GM18508 (cell line): ENCODE measurements around the gene LGALS1.
"Not testable (repeated sequence)": the region's sequence is repeated elsewhere in the genome, so short reads cannot be mapped to it uniquely, and the experiment has no call there.

Source experiments
- ATAC-seq: cut with Tn5 transposase; IDR thresholded peaks from one replicate; pipeline ENCODE4 v1.9.1; 2021; ENCODE audit warnings: moderate number of reproducible peaks; ENCODE audit not compliant: insufficient read depth, unreplicated experiment

LGALS1 gene

GRCh38 chr22:37681001-37681424, 5.6 kb downstream of the LGALS1 start:
- ATAC-seq: no peak

DNA sequence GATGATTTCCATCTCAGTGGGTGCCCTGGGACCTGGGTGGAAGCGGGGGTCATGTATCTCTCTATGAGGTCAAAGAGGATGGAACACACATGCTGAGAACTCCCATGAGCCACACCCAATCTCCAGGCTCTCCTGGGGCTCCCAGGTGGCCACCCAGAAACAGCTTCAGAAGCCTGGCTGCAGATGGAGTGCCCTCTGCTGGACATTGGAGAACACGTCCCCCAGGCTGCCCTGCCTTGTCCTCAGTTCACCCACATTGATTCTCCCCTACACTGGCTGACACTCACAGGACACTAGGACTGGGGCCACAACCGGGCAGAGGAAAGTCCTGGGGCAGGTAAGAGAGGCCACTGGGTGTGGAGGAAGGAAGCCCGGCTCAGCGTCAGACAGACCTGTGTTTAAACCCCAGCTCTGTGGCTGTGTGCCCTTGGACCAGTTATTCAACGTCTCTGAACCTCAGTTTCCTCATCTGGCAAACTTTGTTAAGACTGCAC, 6.2 kb downstream of the LGALS1 start:
- ATAC-seq: no peak

- ATAC-seq: no peak
Observed at GRCh38 chr22:37684803-37685615, 9.6 kb downstream of the LGALS1 start.

- ATAC-seq: no peak
Observed at GRCh38 chr22:37686002-37686982, 10.9 kb downstream of the LGALS1 start, which contains the start of gene NOL12. Gene NOL12 (plus strand): TSS chr22:37686343. CDS start chr22:37686393, 50 bp downstream.

DNA sequence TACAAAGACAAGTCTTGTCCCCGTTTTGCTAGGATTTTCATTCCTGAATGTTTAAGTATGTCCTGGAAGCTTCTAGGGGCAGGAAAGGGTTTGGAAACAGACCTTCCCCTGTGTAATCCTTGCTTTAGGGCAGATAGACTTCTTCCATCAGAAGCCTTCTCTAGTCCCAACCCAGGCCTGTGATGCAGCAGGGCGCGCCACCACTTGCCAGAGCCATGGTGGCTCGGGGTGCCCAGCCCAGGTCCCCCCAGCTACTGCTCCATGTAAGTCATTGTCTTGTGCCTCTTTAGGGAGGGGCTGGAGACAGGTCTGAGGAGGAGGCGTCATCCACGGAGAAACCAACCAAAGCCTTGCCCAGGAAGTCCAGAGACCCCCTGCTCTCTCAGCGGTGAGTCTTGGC, 15.0 kb downstream of the LGALS1 start:
- ATAC-seq: no peak

- ATAC-seq: no peak
Observed at GRCh38 chr22:37690901-37691504, 15.6 kb downstream of the LGALS1 start.

GRCh38 chr22:37692627-37693285, 17.3 kb downstream of the LGALS1 start:
- no peak for ATAC-seq

- not testable (repeated sequence) for ATAC-seq
Observed at GRCh38 chr22:37694131-37694530, 18.7 kb downstream of the LGALS1 start.

DNA sequence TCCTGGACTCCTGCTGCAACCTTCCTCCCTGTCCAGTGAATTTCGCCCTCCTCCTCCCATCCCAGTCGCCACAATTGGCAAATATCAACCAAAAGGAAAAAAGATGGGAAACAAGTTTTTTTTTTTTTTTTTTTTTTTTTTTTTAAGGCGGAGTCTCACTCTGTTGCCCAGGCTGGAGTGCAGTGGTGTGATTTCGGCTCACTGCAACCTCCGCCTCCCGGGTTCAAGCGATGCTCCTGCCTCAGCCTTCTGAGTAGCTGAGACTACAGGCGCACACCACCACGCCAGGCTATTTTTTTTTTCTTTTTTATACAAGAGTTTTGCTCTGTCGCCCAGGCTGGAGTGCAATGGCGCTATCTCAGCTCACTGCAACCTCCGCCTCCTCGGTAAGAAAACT, 20.8 kb downstream of the LGALS1 start:
- ATAC-seq: not testable (repeated sequence)

DNA sequence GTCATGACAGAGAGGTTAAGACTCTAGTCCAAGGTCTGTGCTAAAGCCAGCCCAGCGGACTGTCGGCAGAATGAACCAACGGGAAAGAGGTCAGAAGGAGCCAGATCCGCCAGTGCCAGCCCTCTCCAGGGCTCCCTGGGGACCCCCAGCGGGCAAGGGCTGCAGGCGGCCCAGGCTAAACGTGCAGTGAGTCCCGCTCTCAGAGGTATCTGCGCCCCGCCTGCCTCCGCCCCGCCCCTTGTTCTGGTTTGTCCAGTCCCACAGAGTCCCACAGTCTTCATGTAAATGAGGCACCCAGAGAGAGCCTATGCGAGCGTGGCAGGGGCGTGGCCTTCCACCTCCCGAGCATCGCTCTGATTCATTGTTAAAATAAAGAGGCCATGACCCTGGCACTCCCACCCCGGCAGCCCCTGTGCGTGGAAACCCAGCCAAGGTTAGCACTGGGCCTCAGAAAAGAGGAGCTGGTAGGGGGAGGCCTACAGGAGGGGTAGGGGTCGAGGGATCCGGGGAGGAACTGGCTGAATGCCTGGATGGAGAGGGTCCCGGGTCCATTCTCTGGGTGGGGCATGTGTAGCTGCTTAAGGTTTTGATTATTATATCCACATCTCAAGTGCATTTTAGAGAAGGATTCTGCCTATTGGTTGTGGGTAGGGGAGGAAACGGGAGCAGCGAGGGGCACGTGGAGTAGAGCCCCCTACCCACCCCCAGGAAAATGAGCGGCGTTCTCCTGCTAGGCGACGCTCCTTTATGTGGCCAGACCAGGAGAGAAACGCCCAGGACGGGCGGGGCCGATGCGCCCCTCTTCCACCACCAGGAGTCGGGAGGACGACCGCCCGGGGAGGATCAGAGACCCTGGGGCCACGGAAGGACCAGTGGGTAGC, 21.5 kb downstream of the LGALS1 start, which contains the start of gene TRIOBP:
TSS of gene TRIOBP (plus strand) at position 392 of the 881 bp plus-strand sequence. CDS start 4,318 bp downstream, outside the sequence.
- no peak for ATAC-seq

DNA sequence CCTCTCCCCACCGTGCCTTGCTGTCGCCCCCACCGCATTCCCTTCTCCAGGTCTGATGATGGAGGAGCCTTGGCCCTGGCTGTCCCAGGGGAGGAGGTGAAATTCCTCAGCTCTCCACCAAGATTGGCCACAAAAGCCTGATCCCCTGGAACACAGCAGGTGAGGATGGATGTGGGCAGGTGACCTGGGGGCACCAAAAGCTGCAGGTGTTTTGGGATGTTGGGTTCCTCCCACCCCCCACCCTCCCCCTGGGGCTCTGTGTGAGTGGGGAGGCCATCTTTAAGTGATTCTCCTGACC, 22.1 kb downstream of the LGALS1 start:
- ATAC-seq: no peak

DNA sequence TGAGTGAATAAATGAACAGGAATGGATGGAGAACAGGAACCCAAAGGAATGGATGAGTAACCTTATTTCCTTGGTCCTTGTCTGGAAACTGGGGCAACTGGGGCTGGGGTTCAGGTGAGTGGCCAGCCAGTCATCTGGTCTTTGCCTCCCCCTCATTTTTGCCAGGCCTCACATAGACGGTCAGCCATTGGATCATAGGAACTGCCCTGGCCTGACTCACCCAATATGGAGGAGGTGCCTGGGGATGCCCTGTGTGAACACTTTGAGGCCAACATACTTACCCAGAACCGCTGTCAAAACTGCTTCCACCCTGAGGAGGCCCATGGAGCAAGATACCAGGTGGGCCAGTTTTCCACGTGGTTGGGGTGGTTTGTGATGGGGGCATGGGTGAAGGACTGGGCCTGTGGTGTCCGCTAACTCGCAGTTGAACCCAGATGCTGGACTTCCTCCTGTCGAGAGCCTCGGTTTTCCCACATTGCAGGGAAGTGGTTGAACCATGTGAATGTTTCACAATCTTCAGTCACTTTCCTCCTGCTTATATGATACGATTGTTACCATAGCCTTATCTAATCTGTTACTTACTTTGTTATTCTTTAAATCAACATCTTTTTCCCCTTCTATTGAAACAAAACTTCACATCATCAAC, 25.8 kb downstream of the LGALS1 start:
- ATAC-seq: no peak

- no peak for ATAC-seq
Observed at GRCh38 chr22:37703906-37704305, 28.5 kb downstream of the LGALS1 start.

GRCh38 chr22:37704645-37705044, 29.2 kb downstream of the LGALS1 start:
- ATAC-seq: no peak

DNA sequence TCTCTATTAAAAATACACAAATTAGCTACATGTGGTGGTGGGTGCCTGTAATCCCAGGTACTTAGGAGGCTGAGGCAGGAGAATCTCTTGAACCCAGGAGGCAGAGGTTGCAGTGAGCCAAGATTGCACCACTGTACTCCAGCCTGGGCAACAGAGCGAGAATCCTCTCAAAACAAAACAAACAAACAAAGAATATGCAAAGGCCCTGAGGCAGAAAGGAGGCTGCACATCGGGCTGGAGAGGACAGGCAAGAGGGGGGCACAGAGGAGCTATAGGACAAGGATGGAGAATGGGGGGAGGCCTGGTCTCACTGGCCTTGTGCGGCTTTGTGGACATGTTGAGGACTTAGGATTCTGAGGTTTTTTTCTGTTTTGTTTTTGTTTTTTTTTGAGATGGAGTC, 29.8 kb downstream of the LGALS1 start:
- no peak for ATAC-seq

DNA sequence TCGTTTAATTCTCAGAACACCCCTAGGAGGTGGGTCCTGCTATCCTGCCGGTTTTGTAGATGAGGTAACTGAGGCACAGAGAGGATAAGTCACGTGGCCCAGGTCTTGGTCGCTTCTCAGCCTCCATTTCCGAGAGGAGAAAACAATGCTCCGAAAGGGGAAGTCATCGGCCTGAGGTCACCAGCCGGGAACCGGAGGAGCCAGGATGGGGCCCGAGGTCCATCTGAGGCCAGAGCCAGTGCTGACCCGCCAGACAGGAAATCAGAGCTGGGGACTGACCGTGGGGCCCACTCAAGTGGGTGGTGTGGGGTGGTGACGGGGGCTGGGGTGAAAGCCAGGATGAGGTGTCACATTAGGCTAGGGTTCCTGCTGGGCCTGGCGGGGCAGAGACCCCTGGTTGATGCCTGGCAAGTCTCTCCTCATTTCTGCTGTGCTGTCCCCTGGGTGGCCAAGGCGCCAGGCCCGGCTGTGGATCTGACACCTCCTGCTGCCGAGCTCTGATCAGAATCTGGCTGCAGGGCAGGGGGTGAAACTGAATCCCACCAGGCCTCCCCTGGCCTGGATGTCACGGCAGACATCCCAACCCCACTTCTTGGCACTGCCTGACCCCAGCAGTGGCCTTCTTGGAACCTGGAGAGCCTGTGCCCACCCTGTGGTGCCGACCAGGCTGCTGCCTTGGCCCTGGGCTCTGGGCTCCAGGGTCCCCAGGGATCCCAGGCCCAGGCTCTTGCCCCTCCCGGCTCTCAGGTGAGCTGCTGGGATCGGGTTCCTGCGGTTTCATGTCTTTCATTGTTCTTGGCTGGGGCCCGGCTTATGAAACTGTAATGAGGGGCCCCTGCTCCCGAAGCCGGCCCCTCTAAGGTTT, 33.4 kb downstream of the LGALS1 start:
- no peak for ATAC-seq

GRCh38 chr22:37709445-37709765, 34.0 kb downstream of the LGALS1 start:
- no peak for ATAC-seq

DNA sequence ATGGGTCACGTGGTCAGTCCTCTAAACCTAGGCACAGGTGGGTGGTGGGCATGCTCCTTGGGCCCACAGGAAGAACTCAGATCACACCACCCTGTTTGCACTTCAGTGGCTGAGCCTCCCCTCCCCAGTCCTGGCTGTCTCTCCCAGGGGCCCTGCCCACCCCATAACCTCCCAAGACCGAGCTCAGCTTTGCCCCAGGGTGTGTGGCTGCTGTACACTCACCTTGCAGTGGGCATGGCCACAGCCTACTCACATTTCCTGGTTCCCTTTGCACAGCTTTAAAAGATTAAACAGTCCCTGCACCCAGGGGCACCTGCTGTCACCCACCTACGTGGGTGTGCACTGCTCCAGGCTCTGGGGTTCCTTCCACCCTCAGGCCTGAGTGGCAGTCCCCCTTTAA, 35.2 kb downstream of the LGALS1 start:
- ATAC-seq: no peak
